Fibroblast of the aortic adventitia (primary cell): ENCODE results near the gene GPR3. TPM values are rescaled to one million over a fixed set of nuclear protein-coding genes. Genes with fewer than 3 reads are reported as not detected.
"Not testable (repeated sequence)": the region's sequence is repeated elsewhere in the genome, so short reads cannot be mapped to it uniquely, and the experiment has no call there.

Experiments
- DNase-seq: peaks from one replicate; pipeline ENCODE4 v3.0.0-alpha.2; 2010; ENCODE audit warnings: low read depth
- H3K4me3 ChIP-seq: 2 replicates; pipeline ENCODE4 v1.5.1; 2011; ENCODE audit warnings: low read depth, mild to moderate bottlenecking, control low read depth, low read length, moderate library complexity
- total RNA-seq: library from RNA; depleted of rRNA; stranded (reverse); fragments of >200 nt; gene quantifications from 2 replicates; pipeline ENCODE4 v1.2.3, GENCODE V29; 2012; ENCODE audit warnings: low replicate concordance
- TF ChIP-seq, protein P1 (sequence below): IDR thresholded peaks from 2 replicates; pipeline ENCODE4 v1.5.1; 2011; ENCODE audit warnings: mild to moderate bottlenecking, low read length, control low read depth, inconsistent platforms; ENCODE audit not compliant: insufficient read depth

GPR3 gene
- total RNA-seq, 1 donor = 0.99 TPM

DNA sequence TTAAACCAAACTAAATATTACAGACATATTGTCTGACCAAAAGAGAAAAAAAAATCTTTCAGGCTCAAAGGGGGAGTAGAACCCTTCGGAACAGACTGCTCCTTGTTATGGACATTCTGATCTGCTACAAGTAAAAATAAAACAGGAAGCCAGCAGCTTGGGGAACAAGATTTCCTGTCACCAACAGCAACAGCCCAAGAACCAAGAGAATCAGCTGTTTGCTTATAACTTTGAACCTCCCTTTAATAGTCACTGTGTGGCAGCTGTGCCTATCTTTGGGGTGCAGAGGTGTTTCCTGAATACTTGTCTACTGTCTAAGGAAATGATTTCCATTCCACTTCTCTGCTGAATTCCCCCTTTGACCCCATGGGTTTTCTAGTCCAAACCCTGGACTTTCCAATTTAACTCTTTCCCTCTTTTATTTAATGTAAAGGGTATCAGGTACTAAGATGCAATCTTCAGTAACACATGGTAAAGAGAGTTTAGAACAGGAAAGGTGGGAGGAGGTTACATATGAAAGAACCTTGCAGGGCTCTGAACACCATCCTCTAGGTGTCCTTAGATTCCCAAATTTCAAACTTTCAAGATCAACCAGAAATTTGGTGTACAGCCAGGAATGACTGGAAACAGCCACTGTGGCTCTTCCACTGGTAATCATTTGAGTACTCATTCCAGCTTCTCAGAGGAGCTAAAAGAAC, 38.6 kb downstream of the GPR3 start:
- peak; percentile 49 for DNase-seq
- TF ChIP-seq, protein P1, sequence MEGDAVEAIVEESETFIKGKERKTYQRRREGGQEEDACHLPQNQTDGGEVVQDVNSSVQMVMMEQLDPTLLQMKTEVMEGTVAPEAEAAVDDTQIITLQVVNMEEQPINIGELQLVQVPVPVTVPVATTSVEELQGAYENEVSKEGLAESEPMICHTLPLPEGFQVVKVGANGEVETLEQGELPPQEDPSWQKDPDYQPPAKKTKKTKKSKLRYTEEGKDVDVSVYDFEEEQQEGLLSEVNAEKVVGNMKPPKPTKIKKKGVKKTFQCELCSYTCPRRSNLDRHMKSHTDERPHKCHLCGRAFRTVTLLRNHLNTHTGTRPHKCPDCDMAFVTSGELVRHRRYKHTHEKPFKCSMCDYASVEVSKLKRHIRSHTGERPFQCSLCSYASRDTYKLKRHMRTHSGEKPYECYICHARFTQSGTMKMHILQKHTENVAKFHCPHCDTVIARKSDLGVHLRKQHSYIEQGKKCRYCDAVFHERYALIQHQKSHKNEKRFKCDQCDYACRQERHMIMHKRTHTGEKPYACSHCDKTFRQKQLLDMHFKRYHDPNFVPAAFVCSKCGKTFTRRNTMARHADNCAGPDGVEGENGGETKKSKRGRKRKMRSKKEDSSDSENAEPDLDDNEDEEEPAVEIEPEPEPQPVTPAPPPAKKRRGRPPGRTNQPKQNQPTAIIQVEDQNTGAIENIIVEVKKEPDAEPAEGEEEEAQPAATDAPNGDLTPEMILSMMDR = peak; percentile 9
- H3K4me3 ChIP-seq = no peak overlapping the region

DNA sequence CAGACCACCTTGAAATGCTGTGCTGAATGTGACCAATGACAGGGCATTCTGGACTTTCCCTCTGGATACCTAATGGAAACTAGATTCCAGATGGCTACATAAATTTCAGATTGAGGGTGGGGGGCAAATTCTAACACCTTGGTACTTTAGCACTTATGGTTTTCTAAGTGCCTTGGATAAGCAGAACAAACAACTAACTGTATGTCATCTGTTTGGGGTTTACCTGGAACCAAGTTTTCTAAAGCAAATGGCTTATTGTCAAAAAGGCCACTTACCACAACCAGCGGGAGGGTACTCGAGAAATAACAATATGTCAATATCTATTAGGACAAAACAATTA, 39.1 kb downstream of the GPR3 start:
- TF ChIP-seq, protein P1 = no peak
- H3K4me3 ChIP-seq = no peak overlapping the region
- no peak for DNase-seq

DNA sequence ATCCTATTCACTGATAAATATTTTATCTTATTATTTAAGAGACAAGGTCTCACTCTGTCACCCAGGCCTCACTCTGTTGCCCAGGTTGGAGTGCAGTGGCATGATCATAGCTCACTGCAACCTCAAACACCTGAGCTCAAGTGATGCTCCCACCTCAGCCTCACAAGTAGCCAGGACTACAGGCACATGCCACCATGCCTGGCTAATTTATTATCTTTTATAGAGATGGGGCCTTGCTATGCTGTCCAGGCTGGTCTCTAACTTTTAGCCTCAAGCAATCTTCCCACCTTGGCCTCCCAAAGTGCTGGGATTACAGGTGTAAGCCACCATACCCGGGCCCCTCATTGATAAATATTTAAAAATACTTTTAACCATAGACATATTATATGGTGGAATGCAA, 40.3 kb downstream of the GPR3 start:
- not testable (repeated sequence) for H3K4me3 ChIP-seq, DNase-seq

DNA sequence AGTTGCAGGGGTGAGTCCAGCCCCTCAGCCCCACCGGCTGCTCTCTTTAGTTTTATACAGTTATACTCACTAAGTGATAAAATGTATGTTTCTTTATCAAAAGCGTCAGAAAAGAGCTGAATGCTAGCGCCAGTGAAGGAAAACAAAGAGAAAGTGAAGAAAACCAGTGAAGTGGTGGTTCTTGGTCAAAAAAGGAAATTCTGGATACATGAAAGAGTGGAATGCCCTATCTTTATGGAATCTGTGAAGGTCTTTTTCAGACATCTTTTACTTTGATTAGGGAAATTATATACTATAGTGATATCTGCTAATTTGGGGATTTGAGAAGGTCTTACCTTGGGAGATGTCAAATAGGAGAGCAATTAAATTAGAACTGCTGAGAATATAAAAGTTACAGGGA, 41.3 kb downstream of the GPR3 start:
- H3K4me3 ChIP-seq = no peak overlapping the region
- TF ChIP-seq, protein P1 = no peak
- DNase-seq = no peak

DNA sequence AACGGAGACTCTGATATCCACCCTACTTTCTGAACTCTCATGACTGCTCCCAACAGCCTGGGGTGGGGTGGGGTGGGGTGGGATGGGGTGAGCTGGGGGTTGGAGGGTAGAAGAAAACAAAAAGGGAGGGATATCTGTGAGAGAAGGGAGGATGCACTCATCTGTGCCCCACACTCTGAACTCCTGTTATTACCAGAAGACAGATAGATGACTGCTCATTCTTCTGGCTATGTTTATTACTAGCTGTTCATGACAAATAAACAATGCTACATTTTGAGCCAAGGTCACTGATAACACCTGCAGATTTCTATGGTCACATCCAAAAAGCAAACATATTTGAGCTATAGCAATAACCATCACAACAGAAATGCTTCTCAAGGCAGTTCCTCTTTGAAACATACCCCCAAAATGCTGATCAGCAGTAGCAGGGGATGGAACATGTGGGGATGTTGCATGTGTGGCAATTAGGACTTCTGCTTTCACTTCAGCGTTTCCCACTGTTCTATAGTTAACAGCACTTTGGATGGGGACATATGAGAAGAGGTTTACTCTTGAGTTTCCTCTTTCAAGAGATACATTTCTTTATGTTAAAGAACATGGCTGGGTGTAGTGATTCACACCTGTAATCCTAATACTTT, 43.3 kb downstream of the GPR3 start:
- DNase-seq = no peak
- TF ChIP-seq, protein P1 = no peak
- no peak overlapping the region for H3K4me3 ChIP-seq

DNA sequence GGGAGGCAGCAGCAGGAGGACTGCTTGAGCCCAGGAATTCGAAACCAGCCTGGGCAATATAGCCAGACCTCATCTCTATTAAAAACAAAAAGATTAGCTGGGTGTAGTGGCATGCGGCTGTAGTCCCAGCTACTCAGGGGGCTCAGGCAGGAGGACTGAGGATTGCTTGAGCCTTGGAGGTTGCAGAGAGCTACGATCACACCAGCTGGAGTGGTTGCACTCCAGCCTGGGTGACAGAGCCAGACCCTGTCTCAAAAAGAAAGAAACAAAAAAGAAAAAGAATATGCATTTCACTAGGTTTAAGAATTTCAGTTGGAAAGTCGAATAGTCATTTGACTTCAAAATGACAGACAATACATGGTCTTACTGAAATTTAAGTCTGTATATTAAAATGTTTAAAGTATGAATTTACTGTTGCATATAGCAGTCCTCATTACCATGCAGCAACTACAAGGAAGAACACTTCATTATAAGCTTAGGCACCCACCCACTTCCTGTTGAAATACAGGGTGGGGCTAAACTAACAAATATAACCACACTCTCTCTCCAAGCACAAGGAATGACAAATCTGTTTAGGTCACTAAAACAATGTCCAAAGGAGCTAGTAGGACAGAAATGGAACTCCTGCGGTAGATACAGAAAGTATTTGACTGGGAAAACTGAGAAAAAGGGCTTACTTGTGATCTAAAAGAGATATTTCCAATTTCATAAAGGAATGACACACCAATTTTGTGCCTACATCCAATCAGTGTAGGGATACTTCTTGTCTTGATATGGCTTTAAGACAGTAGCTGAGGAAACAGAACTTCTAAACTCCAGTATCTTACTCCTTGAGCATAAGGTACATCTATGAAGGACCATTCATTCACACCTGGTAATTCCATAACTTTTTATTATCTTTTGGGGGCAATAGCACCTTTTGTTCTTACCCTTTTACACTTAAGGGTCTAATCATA, 44.1 kb downstream of the GPR3 start:
- TF ChIP-seq, protein P1 = no peak
- peak; percentile 71 for DNase-seq
- H3K4me3 ChIP-seq = no peak overlapping the region

DNA sequence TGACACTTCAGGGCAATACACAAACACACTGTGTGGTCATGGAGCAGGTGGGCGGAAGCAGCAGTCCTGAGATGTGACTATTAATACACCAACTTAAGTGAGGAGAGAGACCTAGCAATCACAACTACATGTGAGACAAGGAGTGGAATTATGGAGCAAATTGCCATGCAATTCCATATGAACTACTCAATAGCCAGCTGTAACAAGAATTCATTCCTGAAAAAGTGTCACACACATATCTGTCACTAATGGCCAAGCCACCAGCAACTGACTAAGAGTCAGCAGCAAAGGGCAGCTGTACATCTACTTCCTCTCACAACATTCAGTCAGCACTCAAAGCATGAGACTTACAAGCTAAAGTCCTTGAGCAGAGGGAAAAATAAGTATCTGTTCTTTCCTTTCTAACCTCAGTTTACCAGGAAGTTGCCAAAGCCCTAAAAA, 46.2 kb downstream of the GPR3 start:
- H3K4me3 ChIP-seq = no peak overlapping the region
- DNase-seq = no peak
- TF ChIP-seq, protein P1 = no peak
